Kidney epithelial cell (primary cell): ENCODE measurements around the gene JARID2. TPM values are rescaled to one million over a fixed set of nuclear protein-coding genes. Genes with fewer than 3 reads are reported as not detected.

Experiments used
- DNase-seq: peaks from one replicate; pipeline ENCODE4 v3.0.0-alpha.2; 2010; ENCODE audit warnings: low read depth
- H3K27me3 ChIP-seq: 2 replicates; pipeline ENCODE4 v1.6.0; 2011; ENCODE audit warnings: low read length; ENCODE audit not compliant: control insufficient read depth, insufficient read depth
- H3K36me3 ChIP-seq: 2 replicates; pipeline ENCODE4 v1.5.1; 2011; ENCODE audit warnings: low read length; ENCODE audit not compliant: control insufficient read depth, insufficient read depth
- H3K4me3 ChIP-seq: 2 replicates; pipeline ENCODE4 v1.5.1; 2011; ENCODE audit warnings: low read depth, mild to moderate bottlenecking, control low read depth, low read length
- CTCF ChIP-seq: IDR thresholded peaks from 2 replicates; pipeline ENCODE4 v1.5.1; 2011; ENCODE audit warnings: mild to moderate bottlenecking, moderate library complexity, low read length, control low read depth, inconsistent platforms; ENCODE audit not compliant: insufficient read depth, poor library complexity, severe bottlenecking
- total RNA-seq: library from RNA; depleted of rRNA; stranded (reverse); fragments of >200 nt; gene quantifications from 2 replicates; pipeline ENCODE4 v1.2.3, GENCODE V29; 2015

The JARID2 gene
- total RNA-seq, 1 donor from 2014 or later, result 15.2 TPM

DNA sequence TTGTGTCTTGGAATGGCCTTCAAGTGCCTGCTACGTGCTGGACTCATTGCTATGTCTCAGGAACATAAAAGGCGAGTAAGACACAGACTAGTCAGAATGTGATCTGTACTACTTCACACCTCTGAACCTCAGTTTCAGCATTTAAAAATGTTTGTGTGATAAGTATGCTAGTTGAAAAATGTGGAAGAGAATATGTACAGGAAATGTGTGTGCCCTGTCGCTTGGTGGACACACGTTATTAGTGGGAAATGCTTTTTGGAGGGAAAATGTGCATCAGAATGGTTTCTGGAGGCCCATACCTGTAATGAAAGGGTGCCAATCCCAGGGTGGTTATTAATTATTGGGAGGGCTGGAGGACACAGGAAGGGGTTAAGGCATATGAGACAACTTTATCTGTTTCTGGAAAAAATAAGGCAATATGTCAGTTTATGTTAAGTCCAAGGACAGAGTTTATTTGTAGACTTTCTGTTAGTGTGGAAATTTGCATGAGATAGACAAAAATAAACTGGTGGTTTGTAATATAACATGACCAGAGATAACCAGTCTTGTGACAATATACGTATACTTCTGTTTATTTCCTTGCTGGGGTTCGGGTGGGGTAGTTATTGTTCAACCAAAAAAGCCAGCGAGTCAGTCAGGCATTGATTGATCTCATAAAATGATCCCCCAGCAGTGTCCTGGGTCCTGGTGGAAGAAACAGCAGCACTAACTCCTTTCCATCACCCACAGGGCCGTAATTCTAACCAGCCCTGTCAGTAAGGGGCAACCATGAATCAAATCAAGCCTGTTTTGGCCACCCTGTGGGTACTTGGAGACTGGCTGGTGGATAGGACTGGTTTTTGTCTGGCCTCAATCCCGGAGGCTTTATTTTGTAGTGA, 117.9 kb downstream of the JARID2 start:
- TF ChIP-seq CTCF, result no peak
- Histone ChIP-seq H3K4me3 (no peak overlapping the region), H3K27me3 (no peaks in the 10 kb centered on the region), H3K36me3 (no peaks in the 10 kb centered on the region)
- DNase-seq, result no peak

DNA sequence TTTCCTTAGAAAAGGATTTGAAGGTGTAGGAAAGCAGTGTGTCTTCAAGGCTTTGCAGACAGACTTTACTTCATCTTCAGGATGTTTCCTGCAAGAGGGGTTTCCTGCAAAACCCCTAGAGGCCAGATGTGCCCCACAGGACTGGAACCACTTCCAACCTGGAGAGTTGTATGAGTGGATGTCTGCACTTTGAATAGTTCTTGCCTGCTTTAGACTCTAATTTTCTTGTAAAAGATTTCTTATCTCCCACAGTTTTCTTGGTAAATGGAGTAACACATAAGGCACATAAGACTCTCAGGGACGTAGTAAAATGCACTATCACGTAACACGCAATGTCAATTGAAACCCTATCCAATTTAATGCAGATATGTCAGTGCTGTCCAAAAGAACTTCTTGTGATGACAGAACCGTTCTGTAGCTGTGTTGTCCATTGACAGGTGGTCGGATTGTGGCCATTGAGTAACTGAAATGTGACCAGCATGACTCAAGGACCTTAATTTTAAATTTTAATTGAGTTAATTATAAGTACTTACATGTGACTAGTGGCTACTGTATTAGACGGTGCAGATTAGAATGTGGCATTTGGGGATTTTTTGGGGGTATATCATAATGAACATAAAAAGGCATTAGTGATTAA, 118.7 kb downstream of the JARID2 start:
- Histone ChIP-seq H3K36me3 (no peaks in the 10 kb centered on the region), H3K4me3 (no peak overlapping the region), H3K27me3 (no peaks in the 10 kb centered on the region)
- TF ChIP-seq CTCF, result no peak
- DNase-seq, result no peak

DNA sequence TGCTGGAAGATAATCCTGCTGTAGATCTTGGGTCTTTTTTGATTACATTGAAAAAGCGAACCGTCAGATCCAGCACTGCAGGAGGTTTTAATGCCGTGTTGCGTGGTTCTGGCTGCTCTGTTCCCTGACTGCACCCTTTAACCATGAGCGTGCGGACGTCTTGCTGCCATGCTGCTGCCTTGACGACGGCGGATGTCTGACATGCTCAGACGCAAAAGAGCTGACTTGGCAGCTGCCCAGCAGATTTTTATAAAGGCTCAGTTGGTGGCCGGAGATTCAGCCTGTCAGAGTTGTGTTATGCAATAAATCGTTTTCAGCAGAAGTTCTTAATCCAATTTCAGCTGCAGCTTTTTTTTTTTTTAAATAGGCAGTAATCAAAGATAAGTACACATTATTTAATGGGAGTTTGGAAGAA, 119.4 kb downstream of the JARID2 start:
- no peak for TF ChIP-seq CTCF
- DNase-seq, result peak; percentile 23
- H3K4me3 ChIP-seq, result no peak overlapping the region
- no peaks in the 10 kb centered on the region for H3K27me3 ChIP-seq
- H3K36me3 ChIP-seq, result no peaks in the 10 kb centered on the region

DNA sequence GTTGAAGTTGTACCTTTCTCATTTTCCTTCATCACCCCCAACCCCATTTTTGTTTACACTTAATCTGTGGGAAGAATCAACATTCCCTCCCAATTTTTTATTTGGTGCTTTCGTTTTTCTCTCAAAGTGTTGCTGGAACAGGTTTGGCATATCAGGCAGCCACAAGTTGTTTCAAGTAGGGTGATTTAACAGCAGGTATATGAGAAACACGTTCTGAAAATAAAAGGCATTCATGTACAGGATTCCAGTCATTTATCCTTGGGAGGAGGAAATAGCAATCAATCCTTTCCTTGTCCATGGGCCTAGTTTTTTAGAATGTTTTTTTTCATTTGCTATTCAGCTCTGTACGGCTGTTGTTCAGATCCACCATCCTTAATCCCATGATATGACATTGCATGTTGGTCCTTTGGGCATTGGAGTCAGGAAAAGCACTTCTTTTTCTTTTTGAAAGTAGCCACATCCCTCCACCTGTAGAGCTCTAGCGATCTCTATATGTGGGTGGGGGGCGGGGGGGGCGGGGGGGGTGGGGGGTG, 120.2 kb downstream of the JARID2 start:
- Histone ChIP-seq H3K4me3 (no peak overlapping the region), H3K36me3 (no peaks in the 10 kb centered on the region), H3K27me3 (no peaks in the 10 kb centered on the region)
- no peak for DNase-seq
- TF ChIP-seq CTCF, result no peak

DNA sequence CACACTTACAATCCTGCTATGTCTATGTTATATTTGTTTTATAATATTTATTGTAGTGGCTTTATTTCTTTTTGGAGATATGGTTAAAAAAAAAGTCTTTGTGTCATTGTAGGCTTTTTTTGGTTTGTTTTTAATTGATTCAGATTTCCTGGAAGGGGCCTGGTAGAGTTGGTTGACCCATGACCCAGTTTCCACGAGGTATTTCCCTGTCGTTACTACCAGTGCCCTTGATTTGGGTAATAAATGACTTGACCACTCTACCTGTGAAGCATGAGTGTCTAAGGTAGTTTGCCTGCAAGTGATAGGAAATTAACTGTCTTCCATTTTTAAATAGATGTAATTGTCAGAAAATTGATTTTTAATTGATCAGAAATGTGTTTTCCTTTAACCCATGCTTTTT, 121.0 kb downstream of the JARID2 start:
- TF ChIP-seq CTCF, result no peak
- no peak for DNase-seq

More for the DNA sequence above, 121.0 kb downstream of the JARID2 start:
- no peaks in the 10 kb centered on the region for H3K36me3 ChIP-seq
- no peaks in the 10 kb centered on the region for H3K27me3 ChIP-seq
- H3K4me3 ChIP-seq, result no peak overlapping the region
